Limb (tissue), 2 donors: ENCODE measurements around the gene ANXA2.
A peak's percentile ranks its signal among the peaks of the same experiment; 100 is the strongest.
"Not testable (repeated sequence)": the region's sequence is repeated elsewhere in the genome, so short reads cannot be mapped to it uniquely, and the experiment has no call there.

ENCODE experiments used
- DNase-seq, 2 donors: peaks; one replicate each; pipeline ENCODE4 v3.0.0-alpha.2; 2016; ENCODE audit errors: extremely low spot score in 2 of 2

The ANXA2 gene

GRCh38 chr15:60410350-60410749 is 12.6 kb upstream of the ANXA2 start:
- DNase-seq: not testable (repeated sequence)

DNA sequence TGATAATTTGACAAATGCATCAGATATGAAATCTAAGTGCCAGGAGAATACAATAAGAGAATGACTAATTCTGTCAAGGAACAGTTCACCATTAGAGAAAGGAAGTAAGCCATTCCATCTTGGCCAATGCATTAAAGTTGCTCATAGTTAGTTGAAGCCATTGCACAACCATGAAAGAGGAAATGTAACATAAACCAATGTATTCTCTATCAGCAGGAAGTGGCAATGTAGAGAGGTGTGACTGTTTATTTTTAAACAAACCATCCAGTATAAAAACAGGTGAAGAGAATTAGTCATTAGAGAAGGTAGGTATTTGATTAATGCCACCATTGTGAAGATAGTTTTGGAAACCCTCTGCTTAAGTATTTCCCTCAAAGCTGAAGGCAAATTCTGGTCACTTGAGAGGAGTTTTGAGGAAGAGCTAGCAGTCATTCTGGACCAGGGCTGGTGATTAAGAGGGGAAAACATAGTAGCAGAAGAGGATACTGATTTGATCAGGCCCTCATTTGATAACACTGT is 10.7 kb upstream of the ANXA2 start:
- DNase-seq: no peak

- peak in 1 of 2 donors; percentile 63 for DNase-seq
Observed at GRCh38 chr15:60407415-60407805, 9.6 kb upstream of the ANXA2 start.

GRCh38 chr15:60406513-60407414 is 9.0 kb upstream of the ANXA2 start:
- no peak for DNase-seq

- no peak for DNase-seq
Observed at GRCh38 chr15:60405399-60405798, 7.6 kb upstream of the ANXA2 start.

DNA sequence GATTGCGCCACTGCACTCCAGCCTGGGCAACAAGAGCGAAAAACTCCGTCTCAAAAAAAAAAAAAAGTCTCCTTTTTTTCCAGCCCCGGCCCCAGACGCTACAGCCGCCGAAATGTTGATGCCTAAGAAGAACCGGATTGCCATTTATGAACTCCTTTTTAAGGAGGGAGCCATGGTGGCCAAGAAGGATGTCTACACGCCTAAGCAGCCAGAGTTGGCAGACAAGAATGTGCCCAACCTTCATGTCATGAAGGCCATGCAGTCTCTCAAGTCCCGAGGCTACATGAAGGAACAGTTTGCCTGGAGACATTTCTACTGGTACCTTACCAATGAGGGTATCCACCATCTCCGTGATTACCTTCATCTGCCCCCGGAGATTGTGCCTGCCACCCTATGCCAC is 6.6 kb upstream of the ANXA2 start:
- not testable (repeated sequence) for DNase-seq

GRCh38 chr15:60400944-60401343 is 3.2 kb upstream of the ANXA2 start:
- no peak for DNase-seq

DNA sequence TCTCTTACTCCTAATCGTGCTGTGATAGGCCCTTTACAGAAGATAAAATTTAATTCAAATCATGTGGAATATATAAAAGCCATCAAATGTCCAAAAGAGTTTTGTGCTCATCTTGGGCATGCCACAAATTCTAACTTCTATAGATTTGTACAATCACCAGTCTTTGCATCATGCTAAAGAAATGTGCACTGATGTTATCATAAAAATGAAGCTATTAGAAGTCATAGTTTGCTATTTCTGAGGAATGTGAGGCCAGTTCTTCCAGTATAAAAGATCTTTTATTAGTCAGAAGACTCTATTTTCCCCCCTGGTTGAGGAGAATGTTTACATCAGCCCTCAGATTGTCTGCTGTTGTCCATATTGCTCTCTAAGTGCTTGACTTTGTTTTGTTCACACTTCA is 2.1 kb upstream of the ANXA2 start:
- DNase-seq: no peak

DNA sequence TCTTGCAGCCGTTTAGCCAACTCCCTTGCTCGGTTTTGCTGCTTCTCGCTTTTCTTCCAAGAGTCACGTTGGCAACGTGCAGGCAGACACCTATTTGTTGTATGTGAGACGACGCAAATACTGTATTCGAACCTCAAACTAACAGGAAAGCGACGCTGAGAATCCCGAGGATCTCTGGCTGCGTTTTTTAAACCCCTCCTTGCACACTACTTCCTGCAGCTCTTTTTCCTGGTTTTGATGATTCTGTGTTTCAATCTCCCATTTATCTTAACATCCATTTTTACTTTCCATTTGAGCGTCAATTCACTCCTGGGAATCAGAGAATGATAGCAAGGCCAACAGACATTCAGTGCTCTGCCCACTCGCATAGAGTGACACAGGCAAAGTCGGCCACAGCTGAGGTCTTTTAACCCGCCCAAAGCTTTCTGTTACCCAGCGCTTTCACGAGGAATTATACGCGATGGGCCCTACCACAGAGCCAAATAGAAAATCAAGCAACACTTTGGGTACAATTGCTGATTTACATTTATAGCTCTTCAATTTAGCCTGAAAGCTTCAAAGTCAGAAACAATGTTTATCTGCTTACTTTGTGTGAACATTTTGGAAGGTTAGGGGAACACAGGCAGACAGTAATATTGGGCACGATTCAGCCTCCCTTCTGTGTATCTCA is 1.6 kb upstream of the ANXA2 start:
- DNase-seq: no peak

DNA sequence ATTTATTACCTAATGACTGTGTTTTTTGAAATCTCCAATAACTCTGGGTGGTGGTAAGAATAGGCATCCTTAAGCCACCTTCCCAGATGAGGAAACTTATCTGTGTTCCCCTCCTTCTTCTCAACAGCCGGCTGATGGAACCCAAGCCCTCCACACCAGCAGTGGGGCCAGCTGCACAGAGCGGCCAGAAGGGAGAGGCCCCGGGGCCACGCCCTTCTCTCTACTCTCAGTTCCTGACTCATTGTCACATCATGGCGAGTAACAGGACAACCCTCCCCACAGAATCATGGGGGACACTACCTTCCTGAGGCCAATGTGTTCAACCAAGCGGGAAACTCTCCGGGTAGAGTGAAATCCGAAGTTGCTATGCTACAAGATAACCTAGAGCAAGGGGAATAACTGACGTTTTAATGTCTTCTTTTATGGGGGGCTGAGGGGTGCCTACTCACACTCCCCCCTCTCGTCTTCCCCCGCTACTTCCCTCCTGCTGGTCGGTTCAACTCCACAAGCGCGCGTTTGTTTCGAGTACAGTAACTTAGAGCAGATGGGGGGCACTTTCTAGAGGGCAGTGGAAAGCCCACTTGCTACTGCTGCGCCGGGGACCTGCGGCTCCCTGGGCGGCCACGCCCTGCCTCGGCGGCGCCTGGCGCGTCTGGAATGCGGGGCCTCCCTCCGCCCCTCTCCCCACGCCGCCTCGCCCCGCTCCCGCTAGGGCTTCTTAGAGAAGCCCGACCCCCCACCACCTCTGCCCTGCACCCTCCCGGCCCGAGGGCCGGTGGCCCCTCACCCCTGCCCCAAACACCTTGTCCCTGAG is 621 bp downstream of the ANXA2 start:
- peak in 1 of 2 donors; percentile 79 for DNase-seq

GRCh38 chr15:60396560-60396957 is 1.2 kb downstream of the ANXA2 start:
- no peak for DNase-seq

- no peak for DNase-seq
Observed at GRCh38 chr15:60396100-60396499, 1.7 kb downstream of the ANXA2 start.

GRCh38 chr15:60395276-60396011 is 2.3 kb downstream of the ANXA2 start:
- no peak for DNase-seq

DNA sequence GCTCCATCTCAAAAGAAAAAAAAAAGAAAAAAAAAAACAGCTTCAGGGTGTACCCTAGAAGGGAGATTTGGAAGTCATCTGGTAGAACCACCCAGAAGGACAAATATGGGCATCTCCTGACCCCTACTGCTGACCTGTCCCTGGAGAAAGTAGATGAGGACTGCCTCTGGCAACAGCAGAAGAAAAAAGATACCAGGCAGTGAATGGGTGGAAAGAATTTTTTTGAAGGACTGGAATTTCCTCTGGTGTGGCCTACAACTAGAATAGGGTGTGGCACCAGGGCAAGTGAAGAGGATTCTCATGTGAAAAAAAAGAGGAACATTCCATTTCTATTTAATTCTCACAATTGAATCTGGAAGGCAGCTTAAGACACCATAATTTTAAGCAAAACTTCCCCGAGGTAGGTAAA is 3.1 kb downstream of the ANXA2 start:
- DNase-seq: no peak

DNA sequence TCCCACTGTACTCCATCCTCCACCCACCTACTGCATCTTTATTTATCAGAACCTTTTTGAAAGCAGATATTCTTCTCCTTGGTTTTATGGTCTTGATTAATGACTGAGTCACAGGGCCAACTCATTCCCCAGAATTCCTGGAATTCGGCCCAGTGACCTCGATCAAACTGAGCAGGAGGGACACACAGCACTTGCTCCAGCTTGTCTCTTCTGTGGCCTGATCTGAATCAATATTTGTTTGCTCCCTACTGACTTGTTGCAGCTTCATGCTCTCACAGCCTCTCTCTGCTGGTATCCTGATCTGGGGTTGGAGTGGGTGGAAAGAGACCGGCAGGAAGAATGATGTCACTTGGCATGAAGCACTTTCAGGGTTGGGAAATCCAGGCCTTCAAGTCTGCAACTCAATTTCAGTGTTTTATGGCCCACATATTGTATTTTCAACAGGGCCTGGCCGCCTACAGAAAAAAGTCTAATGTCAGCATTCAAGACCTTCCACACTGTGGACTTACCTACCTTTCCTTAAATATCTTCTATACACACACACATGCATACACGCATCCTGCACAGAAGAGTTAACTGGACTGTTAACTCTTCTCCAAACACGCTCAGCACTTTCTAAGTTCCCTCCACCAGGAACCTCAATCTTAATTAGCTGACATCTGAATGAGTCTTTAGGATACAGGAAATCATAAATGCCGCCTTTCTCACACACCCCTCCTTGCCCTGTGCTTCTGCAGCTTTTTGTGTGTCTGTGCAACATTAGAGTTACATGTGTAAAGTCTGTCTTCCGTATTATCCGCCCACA is 4.6 kb downstream of the ANXA2 start:
- DNase-seq: peak; percentile 74 to 89

- DNase-seq: peak in 1 of 2 donors; percentile 80
Observed at GRCh38 chr15:60392601-60392985, 5.2 kb downstream of the ANXA2 start.

GRCh38 chr15:60391722-60392315 is 6.0 kb downstream of the ANXA2 start:
- DNase-seq: no peak

DNA sequence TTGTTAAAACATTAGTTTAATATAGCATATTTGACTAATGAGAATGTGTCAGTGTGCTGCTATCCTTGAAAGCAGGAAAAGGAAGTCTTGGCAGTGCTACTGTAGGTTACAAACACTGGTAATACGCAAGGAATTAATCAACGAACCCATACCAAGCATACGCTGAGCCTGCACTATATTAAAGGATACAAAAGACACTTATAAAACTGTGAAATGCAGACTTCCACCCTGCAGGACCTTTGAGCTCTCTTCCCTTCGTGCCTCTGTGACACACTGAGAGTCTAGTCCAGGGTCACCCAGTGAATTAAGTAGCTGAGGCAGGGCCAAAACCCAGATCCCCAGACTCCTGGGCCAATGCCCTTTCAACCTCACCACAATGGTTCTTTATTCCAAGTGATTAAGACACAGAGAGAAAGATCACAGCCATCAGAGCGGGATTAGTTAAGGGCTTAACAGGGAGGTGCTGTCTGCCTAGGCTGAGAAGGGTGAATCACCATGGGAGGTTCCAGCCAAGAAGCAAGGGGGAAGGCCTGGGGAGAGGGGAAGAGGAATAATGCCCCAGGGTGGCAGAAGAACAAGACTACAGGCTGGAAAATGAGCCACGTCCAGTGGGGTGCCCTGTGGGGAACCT is 6.8 kb downstream of the ANXA2 start:
- no peak for DNase-seq

- no peak for DNase-seq
Observed at GRCh38 chr15:60390231-60390630, 7.6 kb downstream of the ANXA2 start.
